IPS-20b (cell line): ENCODE results near the gene FOXN3.

Experiments
- H3K27ac ChIP-seq: one replicate; pipeline ENCODE4 v1.5.1; 2013; ENCODE audit warnings: low read length
- H3K27me3 ChIP-seq: 2 replicates; pipeline ENCODE4 v1.6.1; 2013; ENCODE audit warnings: mild to moderate bottlenecking, low read length, inconsistent platforms; ENCODE audit not compliant: insufficient read depth
- H3K36me3 ChIP-seq: 2 replicates; pipeline ENCODE4 v1.6.1; 2013; ENCODE audit warnings: low read depth, mild to moderate bottlenecking, inconsistent platforms, low read length, moderate library complexity; ENCODE audit not compliant: insufficient read depth
- H3K4me1 ChIP-seq: 2 replicates; pipeline ENCODE4 v1.6.1; 2013; ENCODE audit warnings: mild to moderate bottlenecking, control low read depth, inconsistent platforms, low read length, moderate library complexity; ENCODE audit not compliant: insufficient read depth
- H3K4me3 ChIP-seq: 2 replicates; pipeline ENCODE4 v1.5.1; 2013; ENCODE audit warnings: mild to moderate bottlenecking, low read length, inconsistent platforms
- H3K9ac ChIP-seq: 2 replicates; pipeline ENCODE4 v1.6.1; 2013; ENCODE audit warnings: low read depth, mild to moderate bottlenecking, inconsistent platforms, low read length, moderate library complexity
- H3K9me3 ChIP-seq: 2 replicates; pipeline ENCODE4 v1.6.1; 2013; ENCODE audit warnings: mild to moderate bottlenecking, low read depth, low read length, inconsistent platforms; ENCODE audit not compliant: insufficient read depth

FOXN3 gene

DNA sequence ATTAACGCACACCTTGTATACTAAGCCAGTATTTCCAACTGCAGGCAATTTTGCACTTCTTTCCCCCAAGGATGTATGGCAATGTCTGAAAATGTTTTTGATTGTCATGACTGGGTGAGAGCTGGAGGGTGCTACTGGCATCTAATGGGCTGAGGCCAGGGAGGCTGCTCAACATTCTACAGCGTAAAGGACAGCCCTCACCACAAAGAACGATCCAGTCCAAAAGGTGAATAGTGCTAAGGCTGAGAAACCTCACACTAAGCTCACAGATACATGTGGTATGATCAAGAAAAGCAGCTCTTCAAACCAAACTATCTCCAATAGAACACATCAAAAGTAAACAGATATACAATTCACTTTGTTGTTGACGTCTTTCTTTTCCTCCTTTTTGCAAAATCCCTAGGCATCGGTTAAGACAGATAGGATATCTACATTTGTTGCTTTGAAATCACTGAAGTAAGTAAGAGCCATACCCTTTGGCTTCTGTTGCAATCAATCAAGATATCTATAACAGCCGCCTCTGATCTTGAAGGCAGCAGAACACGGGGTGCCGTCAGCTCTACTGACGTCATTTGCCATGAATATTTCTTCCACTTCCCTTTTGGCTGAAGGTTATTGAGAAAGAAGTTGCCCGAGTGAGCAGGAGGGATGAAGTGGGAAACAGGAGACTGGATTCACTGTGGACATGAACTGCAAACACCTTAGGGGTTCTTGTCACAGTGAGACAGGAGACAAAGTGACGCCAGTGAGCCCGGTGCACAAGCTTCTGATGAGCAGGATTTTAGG lies 218.3 kb downstream of the FOXN3 start:
- no peaks in the 10 kb centered on the region for H3K9me3 ChIP-seq
- H3K36me3 ChIP-seq = peaks cover 11% of the 10 kb centered on the region; the same call in 1 of the 2 replicates
- H3K4me1 ChIP-seq = peaks cover 13% of the 10 kb centered on the region; the same call in 1 of the 2 replicates
- no peak overlapping the region for H3K4me3 ChIP-seq
- no peaks in the 10 kb centered on the region for H3K27me3 ChIP-seq
- H3K9ac ChIP-seq = no peak overlapping the region
- H3K27ac ChIP-seq = no peak overlapping the region

DNA sequence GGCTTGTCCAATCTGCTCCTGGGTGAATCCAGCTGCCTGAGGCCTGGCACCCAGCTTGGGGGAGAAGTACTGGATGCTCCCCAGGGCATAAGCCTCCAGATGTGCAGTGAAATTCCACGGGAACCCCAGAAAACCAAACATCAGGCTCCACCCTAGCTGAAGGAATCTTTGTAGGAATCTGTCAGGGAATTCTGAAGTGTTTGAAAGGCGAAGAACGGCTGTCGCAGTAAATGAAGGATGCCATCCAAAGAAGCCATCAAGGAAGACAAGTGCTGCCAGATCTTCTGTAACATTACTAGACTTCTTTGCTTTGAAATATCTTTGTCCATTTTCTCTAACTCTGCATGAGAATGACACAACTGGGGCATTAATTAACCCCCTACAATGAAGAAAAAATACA lies 219.4 kb downstream of the FOXN3 start:
- peaks cover 8% of the 10 kb centered on the region; the same call in 1 of the 2 replicates for H3K4me1 ChIP-seq
- H3K9me3 ChIP-seq = no peaks in the 10 kb centered on the region
- no peak overlapping the region for H3K9ac ChIP-seq
- H3K27me3 ChIP-seq = no peaks in the 10 kb centered on the region
- peaks cover 11% of the 10 kb centered on the region; the same call in 1 of the 2 replicates for H3K36me3 ChIP-seq
- no peak overlapping the region for H3K27ac ChIP-seq
- no peak overlapping the region for H3K4me3 ChIP-seq

DNA sequence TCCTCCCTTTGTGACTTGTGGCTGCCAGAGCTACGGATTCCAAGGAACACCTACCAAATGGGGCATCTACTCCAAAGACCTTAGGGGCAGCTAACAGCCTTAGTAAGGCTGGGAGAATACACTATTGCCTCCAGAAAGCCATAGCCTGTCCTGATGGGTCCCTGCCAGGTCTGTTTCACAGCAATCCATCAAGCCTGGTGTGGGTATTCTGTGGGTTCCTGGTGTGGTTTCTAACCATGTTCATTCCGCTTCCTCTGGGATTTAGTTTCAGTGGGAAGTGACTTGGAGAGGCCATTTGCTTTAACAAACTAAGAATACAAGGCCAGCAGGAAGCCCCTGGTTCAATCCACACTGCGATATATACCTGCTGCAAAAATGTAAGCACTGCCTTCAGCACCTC lies 220.5 kb downstream of the FOXN3 start:
- Histone ChIP-seq H3K9me3 (no peaks in the 10 kb centered on the region), H3K4me1 (0 out of 2 replicates have a peak, but pooled peaks cover 3% of the 10 kb centered on the region), H3K4me3 (no peak overlapping the region), H3K9ac (no peak overlapping the region), H3K27me3 (no peaks in the 10 kb centered on the region), H3K27ac (no peak overlapping the region), H3K36me3 (peaks cover 11% of the 10 kb centered on the region; the same call in 1 of the 2 replicates)

DNA sequence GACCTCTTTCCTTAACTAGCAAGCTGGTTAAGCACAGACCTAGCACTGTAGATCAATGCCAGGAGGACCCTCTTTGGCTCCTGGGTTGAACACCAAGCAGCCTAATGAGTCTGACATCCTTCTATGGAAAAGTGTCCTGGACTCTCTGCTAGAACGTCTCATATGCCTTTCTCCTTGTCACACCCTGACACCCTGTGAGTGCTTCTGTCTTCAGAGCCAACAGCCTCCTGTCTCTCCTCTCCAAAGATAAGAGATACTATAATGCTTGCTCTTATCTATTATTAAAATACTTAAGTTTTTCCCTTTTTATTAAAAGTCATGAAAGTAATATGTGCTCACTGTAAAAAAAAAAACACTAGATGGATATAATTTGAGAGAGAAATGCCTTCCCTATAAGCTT lies 222.7 kb downstream of the FOXN3 start:
- H3K27ac ChIP-seq = no peak overlapping the region
- 0 out of 2 replicates have a peak, but pooled peaks cover 3% of the 10 kb centered on the region for H3K4me1 ChIP-seq
- H3K9ac ChIP-seq = no peak overlapping the region
- no peak overlapping the region for H3K4me3 ChIP-seq
- H3K36me3 ChIP-seq = peaks cover 25% of the 10 kb centered on the region
- no peaks in the 10 kb centered on the region for H3K27me3 ChIP-seq
- no peaks in the 10 kb centered on the region for H3K9me3 ChIP-seq

DNA sequence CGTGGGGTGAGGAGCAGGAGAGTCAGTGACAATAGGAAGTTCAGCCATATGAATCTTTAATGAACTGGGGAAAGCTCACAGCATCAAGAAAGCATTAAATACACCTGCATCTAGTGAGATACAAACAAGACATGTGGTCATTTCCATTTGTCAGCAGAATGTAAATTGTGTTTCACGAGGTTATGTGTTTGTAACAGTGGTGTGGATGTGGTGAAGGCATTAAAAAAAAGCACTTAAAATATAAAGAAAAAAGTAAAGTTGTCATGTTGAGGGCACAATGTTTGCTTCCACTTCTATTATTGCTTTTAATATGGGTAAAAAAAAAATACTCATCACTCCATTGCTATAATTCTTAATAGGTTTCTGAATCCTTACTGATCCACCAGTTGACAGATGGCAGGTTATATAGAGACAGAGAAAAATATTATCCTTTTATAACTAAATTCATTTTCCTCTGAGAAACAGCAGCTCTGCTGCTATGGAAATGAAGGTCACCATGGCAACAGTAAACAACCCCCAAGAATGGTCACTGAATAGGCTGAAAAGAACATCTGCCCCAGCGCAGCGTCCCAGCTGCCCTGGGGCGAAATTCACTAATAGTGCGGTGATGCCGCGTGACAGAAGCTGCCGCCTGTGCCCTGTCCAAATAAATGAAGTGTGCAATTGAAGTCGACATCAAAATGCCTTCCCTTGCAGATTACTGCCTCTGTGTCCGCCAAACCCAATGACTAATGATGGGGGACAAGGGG lies 226.1 kb downstream of the FOXN3 start:
- Histone ChIP-seq H3K4me3 (no peak overlapping the region), H3K36me3 (peaks cover 38% of the 10 kb centered on the region), H3K9me3 (no peaks in the 10 kb centered on the region), H3K4me1 (peaks cover 8% of the 10 kb centered on the region; the same call in 1 of the 2 replicates), H3K27ac (no peak overlapping the region), H3K27me3 (no peaks in the 10 kb centered on the region), H3K9ac (no peak overlapping the region)

DNA sequence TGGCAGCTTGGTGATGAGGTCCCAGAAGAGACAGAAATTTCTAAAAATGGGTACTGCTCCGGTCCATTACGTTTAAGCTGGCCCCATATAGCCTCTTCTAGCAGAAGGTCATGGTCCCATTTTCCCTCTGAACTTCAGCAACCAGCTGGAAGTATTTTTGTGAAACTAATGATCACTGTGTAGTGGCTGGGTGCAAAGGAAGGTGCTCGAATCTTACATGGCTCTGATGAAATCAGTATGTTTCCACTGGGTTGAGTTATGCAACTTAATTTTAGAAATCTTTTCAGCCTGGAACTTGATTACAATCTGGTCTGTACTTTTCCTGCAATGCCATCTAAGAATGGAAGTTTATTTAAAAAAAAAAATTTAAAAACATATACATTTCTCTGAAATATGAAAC lies 228.5 kb downstream of the FOXN3 start:
- Histone ChIP-seq H3K4me3 (no peak overlapping the region), H3K27ac (no peak overlapping the region), H3K4me1 (peaks cover 8% of the 10 kb centered on the region; the same call in 1 of the 2 replicates), H3K9me3 (no peaks in the 10 kb centered on the region), H3K27me3 (no peaks in the 10 kb centered on the region), H3K9ac (no peak overlapping the region), H3K36me3 (peaks cover 44% of the 10 kb centered on the region)

DNA sequence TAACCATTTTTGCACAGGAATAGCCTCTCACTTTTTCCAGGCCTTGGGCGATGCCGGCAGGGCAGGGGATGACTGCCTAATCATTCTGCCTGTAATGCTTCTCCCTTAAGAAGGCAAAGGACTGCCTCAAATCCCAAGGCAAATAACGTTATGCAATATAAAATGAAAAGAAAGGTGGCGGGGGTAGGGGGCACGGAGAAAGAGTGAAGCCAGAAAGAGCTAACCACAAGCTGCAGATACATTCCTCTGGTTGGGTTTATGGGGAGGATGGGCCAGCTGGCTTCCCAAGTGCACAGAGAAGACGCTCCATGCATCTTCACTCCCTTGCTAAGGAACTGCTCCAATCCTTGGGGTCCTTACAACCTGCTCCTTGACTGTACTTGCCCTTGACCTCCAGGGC lies 229.5 kb downstream of the FOXN3 start:
- H3K9me3 ChIP-seq = no peaks in the 10 kb centered on the region
- no peak overlapping the region for H3K9ac ChIP-seq
- no peak overlapping the region for H3K27ac ChIP-seq
- no peak overlapping the region for H3K4me3 ChIP-seq
- peaks cover 5% of the 10 kb centered on the region; the same call in 1 of the 2 replicates for H3K4me1 ChIP-seq
- H3K27me3 ChIP-seq = no peaks in the 10 kb centered on the region
- H3K36me3 ChIP-seq = peaks cover 45% of the 10 kb centered on the region

DNA sequence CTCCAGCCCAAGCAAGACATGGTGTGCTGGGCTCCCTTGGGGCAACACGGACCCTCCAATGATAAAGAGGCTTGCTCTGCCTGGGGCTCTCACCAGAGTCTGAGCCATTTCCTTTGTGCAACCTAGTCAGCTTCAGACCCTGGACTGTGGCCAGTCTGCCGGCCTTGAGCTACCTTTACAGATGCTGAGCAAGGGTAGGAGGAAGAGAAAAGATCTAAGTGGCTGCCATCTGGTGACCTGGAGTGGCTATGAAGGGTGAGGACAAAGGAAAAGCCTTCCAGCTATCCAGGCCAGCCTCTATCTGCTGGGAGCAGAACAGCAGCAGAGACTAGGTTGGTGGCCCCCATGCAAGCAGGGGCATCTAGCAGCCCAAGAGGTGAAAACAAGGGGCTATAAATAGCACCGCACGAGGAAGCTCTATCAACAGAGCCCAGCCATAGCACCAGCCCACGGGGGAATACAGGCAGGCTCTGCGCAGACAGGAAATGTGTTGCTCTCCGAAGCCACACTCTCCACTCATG lies 230.1 kb downstream of the FOXN3 start:
- H3K27ac ChIP-seq = no peak overlapping the region
- H3K4me1 ChIP-seq = peaks cover 5% of the 10 kb centered on the region; the same call in 1 of the 2 replicates
- peaks cover 45% of the 10 kb centered on the region for H3K36me3 ChIP-seq
- no peak overlapping the region for H3K9ac ChIP-seq
- H3K27me3 ChIP-seq = no peaks in the 10 kb centered on the region
- no peak overlapping the region for H3K4me3 ChIP-seq
- no peaks in the 10 kb centered on the region for H3K9me3 ChIP-seq

DNA sequence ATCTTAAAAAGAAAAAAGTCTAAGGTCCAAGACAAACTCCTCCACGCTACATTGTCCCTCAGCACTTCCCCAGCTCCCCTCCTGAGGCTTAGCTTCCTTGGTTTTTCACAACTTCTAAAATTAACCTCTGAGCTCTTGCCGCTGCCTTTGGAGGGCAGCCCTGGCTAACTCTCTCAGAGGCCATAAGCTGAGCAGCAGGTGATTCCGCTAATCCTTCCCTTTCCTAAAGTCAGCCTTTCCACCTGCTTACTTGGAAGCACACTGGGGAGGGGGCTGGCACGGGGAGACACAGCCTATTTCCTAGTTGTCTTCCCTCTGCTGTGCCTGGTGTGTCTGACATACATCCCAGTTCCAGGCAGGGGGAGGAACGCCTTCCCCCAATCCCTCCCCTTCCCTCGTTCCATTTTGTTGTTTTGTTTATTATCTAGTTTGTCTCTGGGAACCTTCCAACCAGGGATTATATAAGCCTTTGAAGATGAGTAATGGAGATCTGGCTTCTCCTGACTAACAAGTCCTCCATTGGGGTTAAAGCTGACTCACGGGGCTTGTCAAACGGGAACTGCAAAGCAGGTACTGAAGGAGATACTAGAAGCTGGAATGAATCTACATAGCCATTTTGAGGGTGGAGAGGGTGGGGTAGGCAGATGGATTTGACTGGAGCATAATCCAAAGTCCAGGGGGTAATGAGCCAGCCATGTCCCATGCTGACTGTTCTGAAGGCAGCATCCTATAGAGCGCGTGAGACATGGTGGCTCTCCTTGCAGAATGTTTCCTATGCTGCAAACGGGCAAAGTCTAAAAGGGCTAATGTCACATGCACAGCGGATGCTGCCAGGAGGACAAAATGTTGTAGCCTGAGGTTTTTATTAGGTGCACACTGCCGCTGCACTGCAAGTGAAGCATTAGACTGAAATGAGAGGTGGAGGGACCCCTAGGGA lies 230.8 kb downstream of the FOXN3 start:
- no peaks in the 10 kb centered on the region for H3K27me3 ChIP-seq
- no peak overlapping the region for H3K27ac ChIP-seq
- peaks cover 5% of the 10 kb centered on the region; the same call in 1 of the 2 replicates for H3K4me1 ChIP-seq
- H3K36me3 ChIP-seq = peaks cover 45% of the 10 kb centered on the region
- no peaks in the 10 kb centered on the region for H3K9me3 ChIP-seq
- H3K4me3 ChIP-seq = no peak overlapping the region
- no peak overlapping the region for H3K9ac ChIP-seq

DNA sequence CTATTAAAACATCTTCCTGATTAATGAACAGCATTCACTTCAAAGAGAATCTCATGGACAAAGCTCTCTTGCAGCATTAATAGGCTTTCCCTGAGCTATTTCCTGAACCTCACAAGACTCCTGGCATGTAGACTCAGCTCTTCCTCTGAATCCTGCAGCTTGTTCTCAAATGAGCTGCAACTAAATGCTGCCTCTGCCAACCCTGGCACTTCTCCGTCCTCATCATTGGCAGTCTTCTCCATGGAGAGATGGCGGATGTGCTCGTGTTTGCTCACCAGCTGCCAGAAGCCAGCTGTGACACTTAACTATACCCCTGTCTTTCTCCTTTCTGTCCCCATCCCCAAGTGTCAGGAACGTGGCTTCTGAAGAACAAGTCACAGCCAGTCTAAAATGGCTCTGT lies 232.1 kb downstream of the FOXN3 start:
- Histone ChIP-seq H3K36me3 (peaks cover 44% of the 10 kb centered on the region), H3K27me3 (no peaks in the 10 kb centered on the region), H3K4me3 (no peak overlapping the region), H3K9me3 (no peaks in the 10 kb centered on the region), H3K27ac (no peak overlapping the region), H3K4me1 (peaks cover 5% of the 10 kb centered on the region; the same call in 1 of the 2 replicates), H3K9ac (no peak overlapping the region)

DNA sequence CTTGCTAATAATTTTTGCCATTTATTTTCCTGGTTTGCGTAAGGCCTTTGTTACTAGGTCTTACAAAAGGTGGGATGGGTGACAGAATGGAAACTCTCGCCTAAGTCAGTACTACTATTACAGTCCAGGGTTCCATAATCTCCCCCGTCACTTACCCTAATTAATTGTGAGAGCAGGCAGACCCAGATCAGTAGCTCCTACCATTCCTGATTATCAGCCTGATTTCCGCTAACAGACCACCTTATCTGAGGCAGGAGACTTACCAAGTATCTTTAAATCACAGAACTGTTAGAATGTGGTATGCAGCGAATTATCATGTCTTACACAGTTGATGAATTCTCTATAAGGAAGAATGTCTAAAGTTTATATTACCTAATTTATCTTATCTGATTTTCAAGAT lies 234.7 kb downstream of the FOXN3 start:
- Histone ChIP-seq H3K9ac (no peak overlapping the region), H3K4me1 (peaks cover 9% of the 10 kb centered on the region; the same call in 1 of the 2 replicates)

More for the DNA sequence above, 234.7 kb downstream of the FOXN3 start:
- H3K4me3 ChIP-seq = no peak overlapping the region
- H3K36me3 ChIP-seq = peaks cover 38% of the 10 kb centered on the region
- H3K27ac ChIP-seq = no peak overlapping the region
- no peaks in the 10 kb centered on the region for H3K27me3 ChIP-seq
- H3K9me3 ChIP-seq = no peaks in the 10 kb centered on the region
